GM12873 (cell line): Measurements from ENCODE around the gene DUS1L.

ENCODE experiments used
- CTCF ChIP-seq: IDR thresholded peaks from 2 replicates; pipeline ENCODE4 v1.5.1; 2012; ENCODE audit warnings: low read depth, mild to moderate bottlenecking, moderate library complexity, low read length, control low read depth; ENCODE audit not compliant: insufficient read depth; ENCODE audit errors: missing control alignments

DUS1L gene

DNA sequence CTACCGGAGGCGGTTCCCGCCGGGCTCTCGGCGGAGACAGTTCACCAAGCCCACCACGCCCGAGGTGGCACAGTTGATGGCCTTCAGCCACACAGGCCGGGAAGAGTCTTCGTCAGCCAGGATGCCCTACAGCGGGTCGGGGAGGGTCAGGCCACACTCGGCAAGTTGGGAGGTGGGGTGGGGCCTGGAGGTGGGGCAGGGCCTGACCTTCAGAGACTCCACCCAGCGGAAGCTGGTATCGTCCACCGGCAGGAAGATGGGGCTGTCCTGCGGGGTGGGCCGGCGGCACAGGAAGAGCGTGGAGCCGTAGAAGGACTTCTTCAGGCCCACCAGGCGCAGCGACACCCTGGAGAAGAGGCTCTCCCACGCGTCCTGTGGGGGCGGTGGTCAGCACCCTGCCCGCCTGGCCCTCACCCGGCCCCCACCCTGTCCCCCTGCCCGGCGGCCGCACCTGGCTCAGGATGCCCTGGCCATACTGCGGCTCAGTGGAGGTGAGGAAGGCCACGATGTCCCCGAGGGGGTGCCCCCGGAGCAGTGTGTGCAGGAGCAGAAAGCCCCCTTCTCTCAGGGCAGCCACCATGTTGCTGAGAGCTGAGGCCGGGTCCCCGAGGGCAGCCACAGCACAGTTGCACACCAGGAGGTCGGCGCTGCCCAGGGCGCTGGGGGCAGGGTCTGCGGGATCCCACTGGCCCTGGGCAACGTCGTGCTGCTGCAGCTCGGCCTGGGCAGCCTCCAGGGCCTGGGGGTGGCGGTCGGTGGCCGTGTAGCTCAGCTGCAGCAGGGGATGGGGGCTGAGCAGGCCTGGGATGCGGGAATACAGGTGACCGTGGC is 19.6 kb upstream of the DUS1L start:
- no peak for TF ChIP-seq CTCF

DNA sequence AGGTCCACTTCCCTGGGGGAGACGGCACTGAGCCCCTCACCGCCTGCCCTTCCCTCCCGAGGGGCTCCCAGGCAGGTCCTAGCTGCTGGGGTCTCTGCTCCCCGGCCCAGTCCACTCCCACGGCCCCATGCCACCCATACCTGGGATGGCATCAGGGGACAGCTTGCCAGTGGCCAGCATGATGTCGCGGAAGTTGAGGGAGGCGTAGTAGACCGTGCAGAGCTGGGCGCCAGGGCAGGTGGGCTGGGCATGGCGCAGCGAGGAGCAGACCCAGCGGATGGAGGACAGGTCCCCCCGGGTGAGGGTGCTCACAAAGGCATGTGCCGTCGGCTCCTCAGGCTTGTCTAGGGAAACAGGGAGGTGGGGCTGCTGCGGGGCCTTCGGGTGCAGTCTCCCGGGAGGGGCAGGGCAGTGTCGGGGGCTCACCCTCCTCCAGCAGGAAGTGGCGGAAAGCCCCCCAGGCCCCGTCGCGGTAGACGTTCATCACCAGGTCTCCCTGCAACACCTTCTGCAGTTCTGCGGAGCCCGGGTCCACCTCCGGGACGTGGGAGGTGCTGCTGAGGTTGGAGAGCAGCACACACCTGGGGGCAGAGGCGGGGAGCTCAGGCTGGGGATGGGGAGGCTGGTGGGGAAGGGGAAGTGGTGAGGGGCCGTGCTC is 18.9 kb upstream of the DUS1L start:
- TF ChIP-seq CTCF: no peak

GRCh38 chr17:82083533-82084359 is 18.1 kb upstream of the DUS1L start:
- no peak for TF ChIP-seq CTCF

- TF ChIP-seq CTCF: no peak
Observed at GRCh38 chr17:82083009-82083408, 17.4 kb upstream of the DUS1L start.

DNA sequence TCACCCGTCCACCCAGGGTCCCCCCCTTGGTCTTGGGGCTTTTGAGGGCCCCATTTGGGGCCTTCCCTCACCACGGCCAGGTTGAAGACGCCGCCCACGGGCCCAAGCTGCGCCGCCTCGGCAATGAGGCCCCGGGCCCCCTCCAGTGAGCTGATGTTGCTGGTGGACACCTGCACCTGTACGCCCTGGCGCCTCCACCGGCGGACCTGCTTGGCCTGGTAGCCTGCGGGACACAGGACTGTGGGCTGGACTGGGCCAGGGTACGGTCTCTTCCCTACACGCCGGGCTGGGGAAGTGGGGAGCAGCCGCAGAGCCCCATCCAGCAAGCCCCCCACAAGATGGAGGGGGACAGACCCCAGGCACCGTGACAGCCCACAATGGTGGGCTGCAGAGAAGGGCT is 16.9 kb upstream of the DUS1L start:
- no peak for TF ChIP-seq CTCF

DNA sequence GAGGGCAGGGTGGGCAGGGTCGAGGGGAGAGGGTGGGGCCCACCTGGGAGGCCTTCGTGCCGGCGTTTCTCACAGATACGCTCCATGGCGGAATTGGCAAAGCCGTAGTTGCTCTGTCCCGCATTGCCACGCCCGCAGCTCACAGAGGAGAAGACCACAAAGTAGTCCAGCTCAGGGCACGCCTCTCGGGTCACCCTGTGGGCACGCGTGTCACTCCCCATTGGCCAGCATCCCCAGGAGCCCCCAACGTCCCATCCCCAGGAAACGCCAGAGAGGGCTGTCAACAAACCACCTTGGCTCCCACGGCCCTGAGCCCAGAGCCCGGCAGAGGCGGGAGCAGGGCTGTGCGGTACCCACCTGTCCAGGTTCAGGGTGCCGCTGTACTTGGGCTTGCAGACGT is 16.4 kb upstream of the DUS1L start:
- no peak for TF ChIP-seq CTCF

DNA sequence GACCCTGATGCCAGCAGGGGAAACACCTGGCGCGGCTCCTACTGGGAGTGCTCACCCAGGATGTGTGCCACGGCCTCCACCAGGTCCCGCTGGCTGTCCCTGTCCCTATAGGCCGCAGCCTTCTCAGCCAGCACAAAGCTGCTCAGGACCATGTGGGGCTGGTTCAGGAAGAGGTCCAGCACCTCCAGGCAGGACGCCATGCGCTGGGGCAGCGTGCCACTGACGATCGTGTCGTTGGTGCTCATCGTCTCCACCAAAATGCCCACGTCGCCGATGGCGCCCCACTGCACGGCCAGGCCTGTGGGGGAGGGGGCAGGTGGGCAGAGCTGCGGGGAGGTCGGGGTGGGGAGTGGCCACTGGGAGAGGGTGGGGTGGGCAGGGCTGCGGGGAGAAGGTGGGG is 15.9 kb upstream of the DUS1L start:
- TF ChIP-seq CTCF: no peak
